Fibroblast of skin of right quadriceps (primary cell): ENCODE data around the gene PUS7L.
A peak's percentile ranks its signal among the peaks of the same experiment; 100 is the strongest.
"Not testable (repeated sequence)": the region's sequence is repeated elsewhere in the genome, so short reads cannot be mapped to it uniquely, and the experiment has no call there.

ENCODE experiments used
- DNase-seq: peaks from one replicate; pipeline ENCODE4 v3.0.0-alpha.2; 2013

Gene PUS7L

GRCh38 chr12:43744826-43745225, 13.8 kb downstream of the PUS7L start:
- DNase-seq, result no peak

- peak; percentile 88 for DNase-seq
Measured at GRCh38 chr12:43742106-43742505, 16.5 kb downstream of the PUS7L start.

GRCh38 chr12:43740511-43741100, 18.0 kb downstream of the PUS7L start:
- DNase-seq, result peak; percentile 31

GRCh38 chr12:43737646-43738045, 20.9 kb downstream of the PUS7L start:
- peak; percentile 84 for DNase-seq

GRCh38 chr12:43736927-43737440, 21.6 kb downstream of the PUS7L start:
- peak; percentile 7 for DNase-seq

- no peak for DNase-seq
Measured at GRCh38 chr12:43733687-43734086, 24.9 kb downstream of the PUS7L start.

- no peak for DNase-seq
Measured at GRCh38 chr12:43730283-43730682, 28.3 kb downstream of the PUS7L start.

GRCh38 chr12:43728698-43729097, 29.9 kb downstream of the PUS7L start:
- DNase-seq, result no peak

- DNase-seq, result no peak
Measured at GRCh38 chr12:43728117-43728516, 30.5 kb downstream of the PUS7L start.

GRCh38 chr12:43723134-43723533, 35.5 kb downstream of the PUS7L start:
- no peak for DNase-seq

GRCh38 chr12:43722621-43723020, 36.0 kb downstream of the PUS7L start:
- no peak for DNase-seq

GRCh38 chr12:43711348-43711747, 47.2 kb downstream of the PUS7L start:
- DNase-seq, result no peak

- not testable (repeated sequence) for DNase-seq
Measured at GRCh38 chr12:43703772-43704171, 54.8 kb downstream of the PUS7L start.

GRCh38 chr12:43701194-43701593, 57.4 kb downstream of the PUS7L start:
- DNase-seq, result not testable (repeated sequence)

- DNase-seq, result no peak
Measured at GRCh38 chr12:43696154-43696553, 62.4 kb downstream of the PUS7L start.

GRCh38 chr12:43694879-43695278, 63.7 kb downstream of the PUS7L start:
- no peak for DNase-seq

GRCh38 chr12:43692064-43692463, 66.5 kb downstream of the PUS7L start:
- DNase-seq, result peak; percentile 19

- DNase-seq, result not testable (repeated sequence)
Measured at GRCh38 chr12:43685491-43685890, 73.1 kb downstream of the PUS7L start.

- DNase-seq, result no peak
Measured at GRCh38 chr12:43676183-43676813, 82.3 kb downstream of the PUS7L start.

- DNase-seq, result peak; percentile 13
Measured at GRCh38 chr12:43675048-43675904, 83.3 kb downstream of the PUS7L start.

GRCh38 chr12:43669373-43669772, 89.2 kb downstream of the PUS7L start:
- DNase-seq, result no peak
